ENCODE results near the gene PODXL2. TPM values are rescaled to one million over a fixed set of nuclear protein-coding genes. Genes with fewer than 3 reads are reported as not detected.

The PODXL2 gene
- total RNA-seq, 1 experiment from 2014 or later = 5.7 TPM

GRCh38 chr3:127628426-127628787 is 578 bp upstream of the PODXL2 start:
- Histone ChIP-seq H3K9ac (ENCODE audit: low read length) (no peak overlapping the region), H3K4me3 (replicated peaks in 1 of 2; ENCODE audit: low read depth in 1 of 2, low read length in 2 of 2) (no peak overlapping the region), H3K4me2 (ENCODE audit: low read length) (no peak overlapping the region), H3K27me3 (ENCODE audit: insufficient read depth, low read length) (peaks cover 21% of the 10 kb centered on the region), H3K27ac (ENCODE audit: low read depth, low read length) (no peak overlapping the region), H3K79me2 (ENCODE audit: insufficient read depth, low read length) (no peaks in the 10 kb centered on the region), H4K20me1 (ENCODE audit: insufficient read depth) (no peaks in the 10 kb centered on the region), H3K4me1 (ENCODE audit: control insufficient read depth in 1 of 2, insufficient read depth in 2 of 2, low read length in 2 of 2) (peaks cover 0 to 4% of the 10 kb centered on the region in 2 experiments; a peak in 1 of 4 replicates), H3K36me3 (ENCODE audit: control insufficient read depth in 1 of 2, insufficient read depth in 2 of 2, low read length in 2 of 2) (no peaks in the 10 kb centered on the region), H2AFZ (ENCODE audit: low read depth, low read length, poor library complexity, severe bottlenecking) (peak overlapping the region; percentile 71), H3K9me3 (ENCODE audit: control insufficient read depth in 1 of 2, insufficient read depth in 1 of 2, low read depth in 1 of 2, low read length in 2 of 2) (no peaks in the 10 kb centered on the region), H3K9me2 (ENCODE audit: insufficient read depth) (no peaks in the 10 kb centered on the region)
- TF ChIP-seq ELF1 (IDR thresholded peaks at IDR 0.05; ENCODE audit: borderline replicate concordance, low read depth) = no peak
- TF ChIP-seq SIN3A (IDR thresholded peaks at IDR 0.05; ENCODE audit: low read depth) = no peak
- no peak for TF ChIP-seq ZBTB33 (IDR thresholded peaks at IDR 0.05; ENCODE audit: extremely low read depth, insufficient replicate concordance, low read length)
- TF ChIP-seq SRF (IDR thresholded peaks at IDR 0.05; ENCODE audit: low read depth) = no peak
- TF ChIP-seq POLR2AphosphoS5 (IDR thresholded peaks at IDR 0.05; ENCODE audit: low read depth, low read length) = no peak
- no peak for TF ChIP-seq REST (IDR thresholded peaks at IDR 0.05; ENCODE audit: low read depth)
- TF ChIP-seq CBX3 (IDR thresholded peaks at IDR 0.05; ENCODE audit: low read depth) = no peak
- TF ChIP-seq ATF3 (IDR thresholded peaks at IDR 0.05) = no peak
- TF ChIP-seq CTCF (IDR thresholded peaks at IDR 0.05 in 2 of 3, conservative IDR thresholded peaks at IDR 0.05 in 1 of 3; ENCODE audit: borderline replicate concordance in 1 of 3, insufficient read depth in 1 of 3, low read depth in 2 of 3, low read length in 2 of 3) = no peak
- TF ChIP-seq EGR1 (IDR thresholded peaks at IDR 0.05; ENCODE audit: low read depth) = no peak
- TF ChIP-seq EZH2phosphoT487 (IDR thresholded peaks at IDR 0.05; ENCODE audit: borderline replicate concordance) = no peak
- TF ChIP-seq FOSL1 (IDR thresholded peaks at IDR 0.05; ENCODE audit: low read depth) = no peak
- TF ChIP-seq SP1 (IDR thresholded peaks at IDR 0.05; ENCODE audit: low read depth) = no peak
- TF ChIP-seq RAD21 (IDR thresholded peaks at IDR 0.05; ENCODE audit: low read depth) = no peak
- no peak for TF ChIP-seq CEBPB (IDR thresholded peaks at IDR 0.05; ENCODE audit: low read depth)
- no peak for TF ChIP-seq TCF7L2 (IDR thresholded peaks at IDR 0.05; ENCODE audit: borderline replicate concordance, extremely low read depth, insufficient read depth, insufficient read length)
- no peak for TF ChIP-seq MAX (IDR thresholded peaks at IDR 0.05)
- TF ChIP-seq EZH2 (IDR thresholded peaks at IDR 0.05) = no peak
- no peak for TF ChIP-seq ZFX (IDR thresholded peaks at IDR 0.05)
- DNase-seq (ENCODE audit: low read depth, low spot score) (no peak), ATAC-seq (no peak)
- ChIA-PET POLR2A (no interaction called here), CTCF (no interaction called here), RAD21 (ENCODE audit: low non-redundant PET in 1 of 2, low total read pairs in 2 of 2, uncharacterized antibody in 2 of 2, unreplicated experiment in 2 of 2) (no interaction called here)
- no TSS peak for BruUV-seq (replicated peaks)
- intact Hi-C loops (cut with micrococcal nuclease) = no loop called here
